ENCODE measurements around the gene SH3RF3.

- TF ChIP-seq CTCF (IDR thresholded peaks at IDR 0.05; ENCODE audit: low read depth, low read length), result no peak
- no peak for TF ChIP-seq POLR2A (IDR thresholded peaks at IDR 0.05; ENCODE audit: extremely low read depth, insufficient read length)
- TF ChIP-seq MYC (IDR thresholded peaks at IDR 0.05; ENCODE audit: low read depth, low read length), result no peak
- TF ChIP-seq MAX (IDR thresholded peaks at IDR 0.05; ENCODE audit: low read depth, low read length), result no peak
These were observed 394.1 kb downstream of the SH3RF3 start for GRCh38 chr2:109523121-109523520.

Measured in NB4 (cell line).